ENCODE results near the gene BAIAP2. TPM values are rescaled to one million over a fixed set of nuclear protein-coding genes. Genes with fewer than 3 reads are reported as not detected.
A peak's percentile ranks its signal among the peaks of the same experiment; 100 is the strongest.

BAIAP2 gene
- total and polyA plus RNA-seq, 2 of the 13 experiments (the other 11 are each of a cell fraction or from before 2014, with no cell fraction given), result 22.5 to 24.0 TPM

GRCh38 chr17:81044764-81045589 lies 10.0 kb downstream of the BAIAP2 start (continued):
- no peak for TF ChIP-seq U2AF1 (optimal IDR thresholded peaks at IDR 0.05; ENCODE audit: low read depth, low read length)
- TF ChIP-seq HMGXB3 (CRISPR knock-in tag; IDR thresholded peaks at IDR 0.05; ENCODE audit: borderline replicate concordance), result no peak
- 0 out of 2 replicates have a peak, but pooled peaks have one; percentile 11 for TF ChIP-seq ZNF501 (CRISPR knock-in tag; IDR thresholded peaks at IDR 0.05)
- TF ChIP-seq ZXDC (CRISPR knock-in tag; IDR thresholded peaks at IDR 0.05), result peak; percentile 72; the same call in 1 of the 2 replicates
- no peak for TF ChIP-seq GTF3A (CRISPR knock-in tag; conservative IDR thresholded peaks at IDR 0.05)
- TF ChIP-seq PHF5A (CRISPR knock-in tag; IDR thresholded peaks at IDR 0.05; ENCODE audit: low read depth, unreplicated experiment), result no peak
- no peak for TF ChIP-seq GTF2F1 (IDR thresholded peaks at IDR 0.05; ENCODE audit: low read length)
- TF ChIP-seq ZNF614 (CRISPR knock-in tag; IDR thresholded peaks at IDR 0.05; ENCODE audit: borderline replicate concordance), result no peak
- no peak for TF ChIP-seq MAFF (IDR thresholded peaks at IDR 0.05; ENCODE audit: low read depth, low read length)
- TF ChIP-seq ZNF878 (CRISPR knock-in tag; IDR thresholded peaks at IDR 0.05), result no peak
- TF ChIP-seq ZSCAN31 (CRISPR knock-in tag; IDR thresholded peaks at IDR 0.05; ENCODE audit: low read depth), result no peak
- 0 out of 2 replicates have a peak, but pooled peaks have one; percentile 50 for TF ChIP-seq ZNF784 (CRISPR knock-in tag; IDR thresholded peaks at IDR 0.05; ENCODE audit: borderline replicate concordance)
- no peak for TF ChIP-seq TBX2 (CRISPR knock-in tag; IDR thresholded peaks at IDR 0.05; ENCODE audit: borderline replicate concordance)
- TF ChIP-seq NFE2L2 (IDR thresholded peaks at IDR 0.05; ENCODE audit: low read length), result no peak
- TF ChIP-seq RAD51 (IDR thresholded peaks at IDR 0.05; ENCODE audit: borderline replicate concordance), result no peak
- TF ChIP-seq ZNF362 (CRISPR knock-in tag; IDR thresholded peaks at IDR 0.05; ENCODE audit: borderline replicate concordance), result no peak
